ENCODE measurements around the gene HRH1.

GRCh38 chr3:11195721-11196332 is 41.5 kb downstream of the HRH1 start:
- TF ChIP-seq EZH2 (IDR thresholded peaks at IDR 0.05; ENCODE audit: borderline replicate concordance, low read length) (no peak), CTCF (IDR thresholded peaks at IDR 0.05; ENCODE audit: low read length) (no peak)
